22Rv1 (cell line): Measurements from ENCODE around the gene ZSWIM5.
"Not testable (repeated sequence)": the region's sequence is repeated elsewhere in the genome, so short reads cannot be mapped to it uniquely, and the experiment has no call there.

Experiments used
- H3K27ac ChIP-seq: fragments of 450-650 bp; 2 replicates; pipeline ENCODE4 v1.5.1; 2017
- ZFX ChIP-seq: fragments of 450-650 bp; IDR thresholded peaks from 2 replicates; pipeline ENCODE4 v1.6.1; 2017; ENCODE audit warnings: antibody characterized with exemption, borderline replicate concordance
- TF ChIP-seq, protein P1 (sequence below): fragments of 450-650 bp; IDR thresholded peaks from 2 replicates; pipeline ENCODE4 v1.5.1; 2017; ENCODE audit warnings: mild to moderate bottlenecking

ZSWIM5 gene

DNA sequence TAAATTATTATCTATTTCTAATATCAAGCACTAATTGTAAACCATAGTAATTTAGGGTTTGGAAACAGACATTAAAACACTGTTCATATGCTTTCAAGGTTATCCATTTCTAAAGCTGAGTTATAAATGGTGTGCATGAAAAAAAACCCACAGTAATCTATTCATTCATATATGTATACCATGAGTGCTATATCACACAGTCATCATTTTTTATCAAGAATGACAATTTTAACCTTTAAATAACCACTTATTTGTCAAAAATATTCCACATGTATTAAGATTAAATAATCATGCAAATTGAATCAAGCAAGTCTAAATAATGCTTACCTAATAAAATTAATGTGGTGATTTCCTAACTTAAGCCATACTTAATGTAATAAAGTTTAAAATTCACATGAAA is 6.0 kb downstream of the ZSWIM5 start:
- no peak overlapping the region for H3K27ac ChIP-seq
- no peak for TF ChIP-seq ZFX

DNA sequence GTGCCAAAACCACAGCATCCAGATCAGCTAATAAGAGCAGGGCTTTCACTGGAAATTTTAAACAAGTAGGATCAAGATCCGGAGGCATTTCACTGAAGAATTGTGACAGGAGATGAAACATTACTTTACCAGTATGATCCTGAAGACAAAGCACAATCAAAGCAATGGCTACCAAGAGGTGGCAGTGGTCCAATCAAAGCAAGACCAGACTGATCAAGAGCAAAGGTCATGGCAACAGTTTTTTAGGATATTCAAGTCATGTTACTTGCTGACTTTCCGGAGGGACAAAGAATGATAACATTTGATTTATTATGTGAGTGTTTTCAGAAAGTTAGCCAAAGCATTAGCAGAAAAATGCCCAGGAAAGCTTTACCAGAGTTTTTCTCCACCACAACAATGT is 8.2 kb downstream of the ZSWIM5 start:
- TF ChIP-seq, protein P1, sequence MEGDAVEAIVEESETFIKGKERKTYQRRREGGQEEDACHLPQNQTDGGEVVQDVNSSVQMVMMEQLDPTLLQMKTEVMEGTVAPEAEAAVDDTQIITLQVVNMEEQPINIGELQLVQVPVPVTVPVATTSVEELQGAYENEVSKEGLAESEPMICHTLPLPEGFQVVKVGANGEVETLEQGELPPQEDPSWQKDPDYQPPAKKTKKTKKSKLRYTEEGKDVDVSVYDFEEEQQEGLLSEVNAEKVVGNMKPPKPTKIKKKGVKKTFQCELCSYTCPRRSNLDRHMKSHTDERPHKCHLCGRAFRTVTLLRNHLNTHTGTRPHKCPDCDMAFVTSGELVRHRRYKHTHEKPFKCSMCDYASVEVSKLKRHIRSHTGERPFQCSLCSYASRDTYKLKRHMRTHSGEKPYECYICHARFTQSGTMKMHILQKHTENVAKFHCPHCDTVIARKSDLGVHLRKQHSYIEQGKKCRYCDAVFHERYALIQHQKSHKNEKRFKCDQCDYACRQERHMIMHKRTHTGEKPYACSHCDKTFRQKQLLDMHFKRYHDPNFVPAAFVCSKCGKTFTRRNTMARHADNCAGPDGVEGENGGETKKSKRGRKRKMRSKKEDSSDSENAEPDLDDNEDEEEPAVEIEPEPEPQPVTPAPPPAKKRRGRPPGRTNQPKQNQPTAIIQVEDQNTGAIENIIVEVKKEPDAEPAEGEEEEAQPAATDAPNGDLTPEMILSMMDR: no peak
- no peak for TF ChIP-seq ZFX
- no peak overlapping the region for H3K27ac ChIP-seq

DNA sequence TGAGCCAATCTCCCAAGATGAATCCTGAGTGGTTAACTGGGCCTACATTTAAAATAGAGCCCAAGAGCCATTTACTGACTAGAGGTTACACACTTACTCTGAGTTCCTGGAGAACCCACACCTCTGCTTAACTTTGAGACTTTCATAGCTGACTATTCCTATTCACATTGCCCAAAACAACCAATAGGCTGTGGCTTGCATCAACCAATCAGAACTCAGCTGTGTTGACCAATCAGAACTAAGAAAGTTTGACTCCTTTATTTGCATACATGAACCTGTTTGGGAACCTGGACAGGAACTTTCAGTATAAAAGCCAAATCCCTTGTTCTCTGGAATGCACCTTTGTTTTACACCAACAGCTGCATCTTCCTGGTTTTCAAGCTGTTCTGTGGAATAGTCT is 9.5 kb downstream of the ZSWIM5 start:
- H3K27ac ChIP-seq: no peak overlapping the region
- TF ChIP-seq, protein P1: no peak
- TF ChIP-seq ZFX: no peak

DNA sequence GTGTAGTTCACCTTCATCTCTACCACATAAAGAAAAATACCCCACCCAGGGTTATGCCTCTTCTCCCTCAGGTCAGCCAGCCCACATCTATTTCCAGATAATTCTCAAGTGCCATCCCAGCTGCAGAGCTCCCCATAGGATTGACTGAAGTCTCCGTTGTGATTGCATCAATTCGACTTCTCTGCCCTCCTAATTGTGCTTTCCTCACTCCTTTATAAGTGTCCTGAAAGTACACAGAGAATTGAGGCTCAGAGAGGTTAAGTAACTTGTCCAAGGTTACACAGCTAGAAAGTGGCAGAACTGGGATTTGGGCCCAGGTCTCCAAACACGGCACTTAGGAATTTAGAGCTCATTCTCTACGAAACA is 15.0 kb downstream of the ZSWIM5 start:
- TF ChIP-seq, protein P1: no peak
- no peak for TF ChIP-seq ZFX
- no peak overlapping the region for H3K27ac ChIP-seq

DNA sequence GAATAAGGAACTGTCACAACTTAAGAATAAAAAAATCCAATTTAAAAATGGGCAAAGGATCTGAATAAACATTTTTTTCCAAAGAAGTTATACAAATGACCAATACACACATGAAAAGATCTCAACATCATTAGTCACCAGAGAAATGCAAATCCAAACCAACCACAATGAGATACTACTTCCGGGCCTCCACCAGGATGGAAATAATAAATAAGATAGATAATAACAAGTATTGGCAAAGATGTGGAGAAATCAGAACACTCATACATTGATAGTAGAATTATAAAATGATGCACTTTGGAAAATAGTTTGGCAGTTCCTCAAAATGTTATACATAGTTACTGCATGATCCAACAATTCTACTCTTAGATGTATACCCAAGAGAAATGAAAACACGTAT is 18.7 kb downstream of the ZSWIM5 start:
- no peak overlapping the region for H3K27ac ChIP-seq

DNA sequence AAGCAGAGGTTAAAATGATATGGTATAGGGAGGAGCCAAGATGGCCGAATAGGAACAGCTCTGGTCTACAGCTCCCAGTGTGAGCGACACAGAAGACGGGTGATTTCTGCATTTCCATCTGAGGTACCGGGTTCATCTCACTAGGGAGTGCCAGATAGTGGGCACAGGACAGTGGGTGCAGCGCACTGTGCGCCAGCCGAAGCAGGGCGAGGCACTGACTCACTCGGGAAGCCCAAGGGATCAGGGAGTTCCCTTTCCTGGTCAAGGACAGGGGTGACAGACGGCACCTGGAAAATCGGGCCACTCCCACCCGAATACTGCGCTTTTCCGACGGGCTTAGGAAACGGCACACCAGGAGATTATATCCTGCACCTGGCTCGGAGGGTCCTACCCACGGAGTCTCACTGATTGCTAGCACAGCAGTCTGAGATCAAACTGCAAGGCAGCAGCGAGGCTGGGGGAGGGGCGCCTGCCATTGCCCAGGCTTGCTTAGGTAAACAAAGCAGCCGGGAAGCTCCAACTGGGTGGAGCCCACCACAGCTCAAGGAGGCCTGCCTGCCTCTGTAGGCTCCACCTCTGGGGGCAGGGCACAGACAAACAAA is 26.4 kb downstream of the ZSWIM5 start:
- H3K27ac ChIP-seq: not testable (repeated sequence)

More for the DNA sequence above, 18.7 kb downstream of the ZSWIM5 start:
- no peak for TF ChIP-seq ZFX
- TF ChIP-seq, protein P1: no peak

DNA sequence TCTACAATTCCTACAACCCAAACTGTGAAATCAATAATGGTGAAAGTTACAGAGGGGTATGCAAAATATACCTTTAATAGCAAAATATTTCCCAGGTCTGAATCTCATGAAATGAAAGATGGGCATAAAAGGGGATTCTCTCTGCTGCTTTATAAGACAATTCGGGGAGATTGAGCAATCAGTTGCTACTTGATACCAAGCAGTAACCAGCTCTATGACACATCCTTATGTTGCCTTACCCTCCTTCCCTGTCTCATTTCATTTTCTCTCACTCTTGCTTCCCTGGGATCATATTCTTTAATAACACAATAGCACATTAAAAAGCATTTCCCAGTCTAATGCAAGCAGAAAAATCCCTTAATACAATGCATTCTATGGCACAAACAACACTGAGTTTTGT is 29.0 kb downstream of the ZSWIM5 start:
- H3K27ac ChIP-seq: no peak overlapping the region
- TF ChIP-seq, protein P1: no peak
- TF ChIP-seq ZFX: no peak

DNA sequence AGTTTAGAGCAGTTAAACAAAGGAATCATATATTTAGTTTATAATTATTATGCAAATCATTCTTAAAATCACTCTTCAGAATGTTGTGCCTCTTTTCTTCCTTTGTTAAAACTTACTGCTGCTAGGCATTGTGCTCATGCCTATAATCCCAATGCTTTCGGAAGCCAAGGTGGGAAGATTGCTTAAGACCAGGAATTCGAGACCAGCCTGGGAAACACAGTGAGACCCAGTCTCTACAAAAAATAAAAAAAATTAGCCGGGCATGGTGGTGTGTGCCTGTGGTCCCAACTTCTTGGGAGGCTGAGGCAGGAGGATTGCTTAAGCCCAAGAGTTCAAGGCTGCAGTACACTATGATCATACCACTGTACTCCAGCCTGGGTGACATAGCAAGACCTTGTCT is 33.6 kb downstream of the ZSWIM5 start:
- no peak overlapping the region for H3K27ac ChIP-seq
- TF ChIP-seq, protein P1: no peak
- TF ChIP-seq ZFX: no peak
